RWPE1 (cell line): ENCODE measurements around the gene POFUT1.

Experiments
- CTCF ChIA-PET: fragments of 350-600 bp; sonication (Branson Sonifier 250); formaldehyde crosslinking; extraction: SDS; loops from one replicate; lab custom pipeline; 2021; lab: Yijun Ruan, JAX
- POLR2A ChIA-PET: fragments of 400-600 bp; formaldehyde crosslinking; extraction: SDS; loops from one replicate; lab custom pipeline; 2020; ENCODE audit warnings: antibody characterized with exemption; ENCODE audit not compliant: low non-redundant PET; lab: Yijun Ruan, JAX
- DNase-seq: peaks from one replicate; pipeline ENCODE4 v3.0.0; 2012; ENCODE audit warnings: low spot score
- H3K27ac ChIP-seq: fragments of 450-650 bp; 2 replicates; pipeline ENCODE4 v1.5.1; 2017
- CTCF ChIP-seq: fragments of 450-650 bp; conservative IDR thresholded peaks from 2 replicates; pipeline ENCODE4 v1.5.1; 2017; ENCODE audit warnings: low read depth, mild to moderate bottlenecking

Gene POFUT1

GRCh38 chr20:32206760-32207625 lies 687 bp upstream of the POFUT1 start:
- H3K27ac ChIP-seq, result peak overlapping the region; percentile 76
- CTCF ChIA-PET, result interaction anchor here (1.0 kb wide), 1 partner anchor 9 kb away, joined by 4 read pairs; no protein-coding TSS in a partner anchor
- POLR2A ChIA-PET, result no interaction called here
- DNase-seq, result peak; percentile 57
- no peak for TF ChIP-seq CTCF

GRCh38 chr20:32208499-32209154 lies 947 bp downstream of the POFUT1 start:
- CTCF ChIA-PET, result interaction anchor here (0.6 kb wide), 2 partner anchors 20 to 88 kb away, joined by 4 to 5 read pairs; no protein-coding TSS in a partner anchor
- TF ChIP-seq CTCF, result no peak
- peak overlapping the region; percentile 76 for H3K27ac ChIP-seq
- POLR2A ChIA-PET, result interaction anchor here (0.5 kb wide), 1 partner anchor 12 kb away, joined by 6 read pairs; no protein-coding TSS in a partner anchor
- DNase-seq, result no peak

GRCh38 chr20:32209850-32210605 lies 2.3 kb downstream of the POFUT1 start:
- CTCF ChIA-PET, result interaction anchor here (0.7 to 1.1 kb wide), 2 partner anchors 15 to 553 kb away, joined by 3 read pairs; no protein-coding TSS in a partner anchor
- TF ChIP-seq CTCF, result no peak

GRCh38 chr20:32213870-32214269 lies 6.2 kb downstream of the POFUT1 start:
- DNase-seq, result no peak
- CTCF ChIA-PET, result no interaction called here
- no peak for TF ChIP-seq CTCF
- POLR2A ChIA-PET, result no interaction called here
- H3K27ac ChIP-seq, result no peak overlapping the region

More at GRCh38 chr20:32209850-32210605, 2.3 kb downstream of the POFUT1 start:
- DNase-seq, result no peak
- POLR2A ChIA-PET, result interaction anchor here (0.5 kb wide), 1 partner anchor 99 kb away, joined by 4 read pairs; no protein-coding TSS in a partner anchor
- peak overlapping the region; percentile 23 for H3K27ac ChIP-seq

GRCh38 chr20:32215147-32215546 lies 7.5 kb downstream of the POFUT1 start:
- DNase-seq, result no peak
- POLR2A ChIA-PET, result no interaction called here
- CTCF ChIA-PET, result interaction anchor here (0.6 kb wide), 2 partner anchors 270 to 305 kb away, joined by 3 to 4 read pairs; no protein-coding TSS in a partner anchor
- no peak overlapping the region for H3K27ac ChIP-seq
- no peak for TF ChIP-seq CTCF

- H3K27ac ChIP-seq, result no peak overlapping the region
- DNase-seq, result no peak
- POLR2A ChIA-PET, result no interaction called here
- CTCF ChIA-PET, result interaction anchor here (0.6 kb wide), 3 partner anchors 10 to 306 kb away, joined by 3 to 4 read pairs (median 3); no protein-coding TSS in a partner anchor
- no peak for TF ChIP-seq CTCF
Observed at GRCh38 chr20:32215729-32216128, 8.0 kb downstream of the POFUT1 start.
